ENCODE measurements around the gene PLPP3.

DNA sequence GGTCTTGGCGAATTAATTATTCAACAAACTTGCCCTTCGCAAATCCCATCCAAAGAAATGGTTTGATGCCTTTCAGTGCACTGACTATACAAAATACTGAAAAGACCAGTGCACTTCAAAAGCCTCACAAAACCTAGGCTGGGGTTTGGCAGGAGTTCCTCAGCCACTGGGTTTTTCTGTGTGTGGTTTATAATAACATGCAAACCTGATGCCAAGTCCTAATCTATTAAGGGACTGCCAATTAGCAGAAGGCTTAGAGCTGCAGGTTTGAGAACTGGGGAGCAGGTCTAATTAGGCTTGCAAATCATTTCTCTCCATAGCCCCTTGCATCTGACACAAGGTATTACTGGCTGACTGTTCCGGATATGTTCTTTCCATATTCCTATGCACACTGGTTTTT is 27.7 kb downstream of the PLPP3 start:
- TF ChIP-seq POLR2AphosphoS5 (IDR thresholded peaks at IDR 0.05; ENCODE audit: insufficient read depth in 1 of 2, low read depth in 1 of 2): no peak
- TF ChIP-seq, protein P1, sequence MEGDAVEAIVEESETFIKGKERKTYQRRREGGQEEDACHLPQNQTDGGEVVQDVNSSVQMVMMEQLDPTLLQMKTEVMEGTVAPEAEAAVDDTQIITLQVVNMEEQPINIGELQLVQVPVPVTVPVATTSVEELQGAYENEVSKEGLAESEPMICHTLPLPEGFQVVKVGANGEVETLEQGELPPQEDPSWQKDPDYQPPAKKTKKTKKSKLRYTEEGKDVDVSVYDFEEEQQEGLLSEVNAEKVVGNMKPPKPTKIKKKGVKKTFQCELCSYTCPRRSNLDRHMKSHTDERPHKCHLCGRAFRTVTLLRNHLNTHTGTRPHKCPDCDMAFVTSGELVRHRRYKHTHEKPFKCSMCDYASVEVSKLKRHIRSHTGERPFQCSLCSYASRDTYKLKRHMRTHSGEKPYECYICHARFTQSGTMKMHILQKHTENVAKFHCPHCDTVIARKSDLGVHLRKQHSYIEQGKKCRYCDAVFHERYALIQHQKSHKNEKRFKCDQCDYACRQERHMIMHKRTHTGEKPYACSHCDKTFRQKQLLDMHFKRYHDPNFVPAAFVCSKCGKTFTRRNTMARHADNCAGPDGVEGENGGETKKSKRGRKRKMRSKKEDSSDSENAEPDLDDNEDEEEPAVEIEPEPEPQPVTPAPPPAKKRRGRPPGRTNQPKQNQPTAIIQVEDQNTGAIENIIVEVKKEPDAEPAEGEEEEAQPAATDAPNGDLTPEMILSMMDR (IDR thresholded peaks at IDR 0.05): no peak
- no peak for TF ChIP-seq POLR2A (IDR thresholded peaks at IDR 0.05)
